Body of pancreas (tissue), 4 donors: ENCODE measurements around the gene PIGBOS1.

Source experiments
- CTCF ChIP-seq, 7 experiments: fragments of 450-650 bp in 4 of 7; fragments of 200-600 bp in 3 of 7; sonication (generic) in 3 of 7; IDR thresholded peaks; one replicate each; pipeline ENCODE4 v1.5.1; 2016 to 2019; ENCODE audit warnings: antibody characterized with exemption in 7 of 7
- POLR2A ChIP-seq, 3 donors: fragments of 450-650 bp; IDR thresholded peaks; one replicate each; pipeline ENCODE4 v1.6.1; 2016; ENCODE audit warnings: antibody characterized with exemption in 3 of 3, mild to moderate bottlenecking in 2 of 3

GRCh38 chr15:55360256-55360655, 41.3 kb upstream of the PIGBOS1 start:
- TF ChIP-seq POLR2A (IDR thresholded peaks at IDR 0.05) (no peak), CTCF (IDR thresholded peaks at IDR 0.05) (no peak)
